Measurements from ENCODE around the gene CFAP97D2. TPM values are rescaled to one million over a fixed set of nuclear protein-coding genes. Genes with fewer than 3 reads are reported as not detected.

CFAP97D2 gene
- total RNA-seq, 1 donor from 2014 or later, result not detected

GRCh38 chr13:114234266-114234644, 55.2 kb downstream of the CFAP97D2 start:
- ATAC-seq (no peak), DNase-seq (no peak)
- H3K4me3 ChIP-seq, result peak overlapping the region; percentile 94
- H3K27me3 ChIP-seq, result peaks cover 1% of the 10 kb centered on the region
- intact Hi-C loops (cut with DNase I), result no loop called here
- peaks cover 28% of the 10 kb centered on the region for H3K36me3 ChIP-seq
- H3K27ac ChIP-seq, result peak overlapping the region; percentile 89
- H3K4me1 ChIP-seq, result peaks cover 11% of the 10 kb centered on the region
- TF ChIP-seq CTCF (IDR thresholded peaks at IDR 0.05), result no peak
- no peaks in the 10 kb centered on the region for H3K9me3 ChIP-seq

DNA sequence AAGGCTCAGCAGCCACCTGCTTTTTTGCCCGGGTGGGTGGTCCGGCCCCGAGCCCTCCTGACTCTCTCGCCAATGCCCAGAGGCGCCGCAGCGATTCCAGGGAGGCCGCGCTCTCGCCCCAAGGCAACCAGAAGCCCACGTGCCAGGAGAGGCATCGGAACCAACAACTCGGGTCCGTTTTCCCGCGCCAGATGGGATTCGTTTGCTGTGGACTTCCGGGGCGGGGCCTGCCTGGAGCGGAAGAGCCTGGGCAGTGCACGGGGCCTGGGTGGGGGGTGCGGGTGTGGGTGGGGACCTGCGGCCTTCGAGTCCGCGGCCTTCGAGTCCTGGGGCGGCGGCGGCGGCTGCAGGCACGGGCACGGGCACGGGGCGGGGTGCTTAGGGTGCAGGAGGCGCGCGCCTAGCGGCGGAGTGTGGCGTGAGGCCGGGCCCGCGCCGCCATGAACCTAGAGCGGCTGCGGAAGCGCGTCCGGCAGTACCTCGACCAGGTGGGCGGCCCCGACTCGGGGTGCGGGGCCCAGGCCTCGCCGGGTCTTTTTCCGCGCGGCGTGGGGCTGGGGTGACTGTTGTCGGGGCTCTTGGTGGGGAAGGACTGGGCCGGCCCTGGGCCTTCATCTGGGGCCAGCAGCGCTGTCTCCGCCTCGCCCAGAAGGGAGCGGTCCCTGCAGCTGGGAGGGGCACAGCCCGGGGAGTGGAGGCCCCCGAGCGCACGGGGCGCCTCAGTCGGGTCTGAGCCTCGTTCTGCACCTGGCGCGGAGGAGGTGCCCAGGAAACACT, 55.8 kb downstream of the CFAP97D2 start, which contains the start of gene CDC16:
TSS of gene CDC16 (plus strand) at position 253 of the 777 bp plus-strand sequence. CDS start at position 441, 188 bp downstream.
- Histone ChIP-seq H3K9me3 (no peaks in the 10 kb centered on the region), H3K27me3 (no peaks in the 10 kb centered on the region), H3K36me3 (peaks cover 33% of the 10 kb centered on the region), H3K27ac (peak within 1 kb of the TSS; percentile 89), H3K4me1 (peaks cover 11% of the 10 kb centered on the region), H3K4me3 (peak within 1 kb of the TSS; percentile 94)
- intact Hi-C loops (cut with DNase I), result no loop called here
- no peak for TF ChIP-seq CTCF (IDR thresholded peaks at IDR 0.05)
- ATAC-seq, result peak; percentile 99
- DNase-seq, result peak; percentile 96

GRCh38 chr13:114235697-114236096, 56.6 kb downstream of the CFAP97D2 start:
- intact Hi-C loops (cut with DNase I), result no loop called here
- peaks cover 11% of the 10 kb centered on the region for H3K4me1 ChIP-seq

GRCh38 chr13:114236227-114236626, 57.2 kb downstream of the CFAP97D2 start:
- no peaks in the 10 kb centered on the region for H3K27me3 ChIP-seq
- H3K4me3 ChIP-seq, result peak overlapping the region; percentile 94
- DNase-seq, result no peak
- no peaks in the 10 kb centered on the region for H3K9me3 ChIP-seq
- peaks cover 11% of the 10 kb centered on the region for H3K4me1 ChIP-seq
- H3K27ac ChIP-seq, result peak overlapping the region; percentile 27
- no peak for ATAC-seq
- peaks cover 47% of the 10 kb centered on the region for H3K36me3 ChIP-seq
- intact Hi-C loops (cut with DNase I), result no loop called here
- TF ChIP-seq CTCF (IDR thresholded peaks at IDR 0.05), result no peak

More at GRCh38 chr13:114235697-114236096, 56.6 kb downstream of the CFAP97D2 start:
- TF ChIP-seq CTCF (IDR thresholded peaks at IDR 0.05), result no peak
- no peak for ATAC-seq
- H3K27ac ChIP-seq, result peak overlapping the region; percentile 27
- no peak for DNase-seq
- H3K9me3 ChIP-seq, result no peaks in the 10 kb centered on the region
- no peaks in the 10 kb centered on the region for H3K27me3 ChIP-seq
- peaks cover 42% of the 10 kb centered on the region for H3K36me3 ChIP-seq
- H3K4me3 ChIP-seq, result peak overlapping the region; percentile 94

GRCh38 chr13:114237415-114238112, 58.5 kb downstream of the CFAP97D2 start:
- Histone ChIP-seq H3K36me3 (peaks cover 61% of the 10 kb centered on the region), H3K27me3 (no peaks in the 10 kb centered on the region), H3K4me3 (no peak overlapping the region), H3K27ac (no peak overlapping the region), H3K9me3 (no peaks in the 10 kb centered on the region), H3K4me1 (peaks cover 11% of the 10 kb centered on the region)
- DNase-seq, result no peak
- no peak for ATAC-seq
- no peak for TF ChIP-seq CTCF (IDR thresholded peaks at IDR 0.05)
- intact Hi-C loops (cut with DNase I), result no loop called here

Measured in upper lobe of right lung (tissue), 1 donor.